ENCODE measurements around the gene APOL5.

DNA sequence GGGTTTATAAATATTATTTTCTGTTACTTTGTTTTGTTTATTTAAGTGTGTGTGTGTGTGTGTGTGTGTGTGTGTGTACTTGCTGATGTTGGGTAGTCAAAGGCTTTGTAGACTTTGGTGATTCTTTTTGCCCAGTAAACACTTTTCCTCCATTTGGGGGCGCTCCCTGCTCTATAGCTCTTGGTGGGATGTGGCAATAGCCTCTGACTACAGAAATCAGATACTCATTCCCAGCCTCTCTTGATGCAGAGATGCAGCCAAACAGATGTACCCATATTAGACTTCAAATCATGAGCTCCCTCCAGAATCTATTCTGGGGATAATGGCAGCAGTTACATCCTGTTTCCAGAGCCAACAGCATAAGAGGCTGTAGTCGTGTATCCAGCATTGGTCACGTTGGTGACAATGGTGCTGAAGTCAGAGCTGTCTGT is 33.4 kb upstream of the APOL5 start:
- TF ChIP-seq, protein P1, sequence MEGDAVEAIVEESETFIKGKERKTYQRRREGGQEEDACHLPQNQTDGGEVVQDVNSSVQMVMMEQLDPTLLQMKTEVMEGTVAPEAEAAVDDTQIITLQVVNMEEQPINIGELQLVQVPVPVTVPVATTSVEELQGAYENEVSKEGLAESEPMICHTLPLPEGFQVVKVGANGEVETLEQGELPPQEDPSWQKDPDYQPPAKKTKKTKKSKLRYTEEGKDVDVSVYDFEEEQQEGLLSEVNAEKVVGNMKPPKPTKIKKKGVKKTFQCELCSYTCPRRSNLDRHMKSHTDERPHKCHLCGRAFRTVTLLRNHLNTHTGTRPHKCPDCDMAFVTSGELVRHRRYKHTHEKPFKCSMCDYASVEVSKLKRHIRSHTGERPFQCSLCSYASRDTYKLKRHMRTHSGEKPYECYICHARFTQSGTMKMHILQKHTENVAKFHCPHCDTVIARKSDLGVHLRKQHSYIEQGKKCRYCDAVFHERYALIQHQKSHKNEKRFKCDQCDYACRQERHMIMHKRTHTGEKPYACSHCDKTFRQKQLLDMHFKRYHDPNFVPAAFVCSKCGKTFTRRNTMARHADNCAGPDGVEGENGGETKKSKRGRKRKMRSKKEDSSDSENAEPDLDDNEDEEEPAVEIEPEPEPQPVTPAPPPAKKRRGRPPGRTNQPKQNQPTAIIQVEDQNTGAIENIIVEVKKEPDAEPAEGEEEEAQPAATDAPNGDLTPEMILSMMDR (IDR thresholded peaks at IDR 0.05) = peak in 1 of 3 experiments; percentile 5
- TF ChIP-seq POLR2A (IDR thresholded peaks at IDR 0.05; ENCODE audit: low read depth) = no peak
- TF ChIP-seq EP300 (IDR thresholded peaks at IDR 0.05) = no peak

All from esophagus muscularis mucosa (tissue), 4 donors.